ENCODE results near the gene ITIH5.

ITIH5 gene

GRCh38 chr10:7626283-7626682 lies 40.5 kb downstream of the ITIH5 start:
- DNase-seq = no peak

GRCh38 chr10:7625836-7626235 lies 40.9 kb downstream of the ITIH5 start:
- DNase-seq = no peak

GRCh38 chr10:7625009-7625408 lies 41.8 kb downstream of the ITIH5 start:
- no peak for DNase-seq

- no peak for DNase-seq
Measured at GRCh38 chr10:7622969-7623368, 43.8 kb downstream of the ITIH5 start.

GRCh38 chr10:7618461-7618860 lies 48.3 kb downstream of the ITIH5 start:
- no peak for DNase-seq

GRCh38 chr10:7611909-7612308 lies 54.9 kb downstream of the ITIH5 start:
- DNase-seq = peak; percentile 62

- DNase-seq = peak; percentile 94
Measured at GRCh38 chr10:7610651-7611389, 55.9 kb downstream of the ITIH5 start.

- DNase-seq = peak; percentile 40
Measured at GRCh38 chr10:7610026-7610425, 56.7 kb downstream of the ITIH5 start.

- DNase-seq = no peak
Measured at GRCh38 chr10:7609556-7609955, 57.2 kb downstream of the ITIH5 start.

- no peak for DNase-seq
Measured at GRCh38 chr10:7608001-7608400, 58.8 kb downstream of the ITIH5 start.

GRCh38 chr10:7606951-7607404 lies 59.8 kb downstream of the ITIH5 start:
- peak; percentile 12 for DNase-seq

- peak; percentile 57 for DNase-seq
Measured at GRCh38 chr10:7605565-7606295, 61.0 kb downstream of the ITIH5 start.

- no peak for DNase-seq
Measured at GRCh38 chr10:7601023-7601656, 65.6 kb downstream of the ITIH5 start.

GRCh38 chr10:7598771-7599170 lies 68.0 kb downstream of the ITIH5 start:
- no peak for DNase-seq

GRCh38 chr10:7596356-7596755 lies 70.4 kb downstream of the ITIH5 start:
- no peak for DNase-seq

GRCh38 chr10:7593905-7594304 lies 72.9 kb downstream of the ITIH5 start:
- DNase-seq = no peak

- no peak for DNase-seq
Measured at GRCh38 chr10:7593063-7593462, 73.7 kb downstream of the ITIH5 start.

GRCh38 chr10:7592627-7593026 lies 74.1 kb downstream of the ITIH5 start:
- DNase-seq = no peak

GRCh38 chr10:7590271-7590670 lies 76.5 kb downstream of the ITIH5 start:
- DNase-seq = no peak

GRCh38 chr10:7589748-7590147 lies 77.0 kb downstream of the ITIH5 start:
- DNase-seq = no peak

GRCh38 chr10:7587865-7588188 lies 78.9 kb downstream of the ITIH5 start:
- no peak for DNase-seq

- no peak for DNase-seq
Measured at GRCh38 chr10:7587168-7587864, 79.5 kb downstream of the ITIH5 start.

- DNase-seq = no peak
Measured at GRCh38 chr10:7585228-7585627, 81.5 kb downstream of the ITIH5 start.
